ENCODE results near the gene CMTM4. TPM values are rescaled to one million over a fixed set of nuclear protein-coding genes. Genes with fewer than 3 reads are reported as not detected.
"Not testable (repeated sequence)": the region's sequence is repeated elsewhere in the genome, so short reads cannot be mapped to it uniquely, and the experiment has no call there.

CMTM4 gene
- total RNA-seq, 1 donor from 2014 or later: 15.5 TPM

- no peaks in the 10 kb centered on the region for H3K9me3 Mint-ChIP-seq (ENCODE audit: unreplicated experiment)
- DNase-seq (ENCODE audit: low spot score): no peak
- H3K4me3 Mint-ChIP-seq (ENCODE audit: unreplicated experiment): no peak overlapping the region
- no peak overlapping the region for H3K27ac Mint-ChIP-seq (ENCODE audit: unreplicated experiment)
- H3K36me3 Mint-ChIP-seq (ENCODE audit: low read depth, unreplicated experiment): no peaks in the 10 kb centered on the region
- no peak for TF ChIP-seq CTCF (IDR thresholded peaks at IDR 0.05; ENCODE audit: unreplicated experiment)
- H3K27me3 Mint-ChIP-seq (ENCODE audit: unreplicated experiment): peaks cover 1% of the 10 kb centered on the region
- H3K4me1 Mint-ChIP-seq (ENCODE audit: unreplicated experiment): peaks cover 8% of the 10 kb centered on the region
Observed at GRCh38 chr16:66662445-66663194, 33.9 kb downstream of the CMTM4 start.

GRCh38 chr16:66661671-66662346 is 34.7 kb downstream of the CMTM4 start:
- H3K27ac Mint-ChIP-seq (ENCODE audit: unreplicated experiment); H3K4me3 Mint-ChIP-seq (ENCODE audit: unreplicated experiment); H3K36me3 Mint-ChIP-seq (ENCODE audit: low read depth, unreplicated experiment); H3K9me3 Mint-ChIP-seq (ENCODE audit: unreplicated experiment); H3K27me3 Mint-ChIP-seq (ENCODE audit: unreplicated experiment); DNase-seq (ENCODE audit: low spot score); H3K4me1 Mint-ChIP-seq (ENCODE audit: unreplicated experiment): not testable (repeated sequence)

GRCh38 chr16:66661210-66661560 is 35.4 kb downstream of the CMTM4 start:
- H3K27me3 Mint-ChIP-seq (ENCODE audit: unreplicated experiment): peaks cover 1% of the 10 kb centered on the region
- no peak for TF ChIP-seq CTCF (IDR thresholded peaks at IDR 0.05; ENCODE audit: unreplicated experiment)
- H3K27ac Mint-ChIP-seq (ENCODE audit: unreplicated experiment): peak overlapping the region; percentile 95
- H3K9me3 Mint-ChIP-seq (ENCODE audit: unreplicated experiment): no peaks in the 10 kb centered on the region
- DNase-seq (ENCODE audit: low spot score): no peak
- H3K4me3 Mint-ChIP-seq (ENCODE audit: unreplicated experiment): no peak overlapping the region
- peaks cover 8% of the 10 kb centered on the region for H3K4me1 Mint-ChIP-seq (ENCODE audit: unreplicated experiment)
- H3K36me3 Mint-ChIP-seq (ENCODE audit: low read depth, unreplicated experiment): no peaks in the 10 kb centered on the region

GRCh38 chr16:66660422-66661209 is 35.9 kb downstream of the CMTM4 start:
- Mint-ChIP-seq H3K4me3 (ENCODE audit: unreplicated experiment) (no peak overlapping the region), H3K4me1 (ENCODE audit: unreplicated experiment) (peaks cover 8% of the 10 kb centered on the region)

DNA sequence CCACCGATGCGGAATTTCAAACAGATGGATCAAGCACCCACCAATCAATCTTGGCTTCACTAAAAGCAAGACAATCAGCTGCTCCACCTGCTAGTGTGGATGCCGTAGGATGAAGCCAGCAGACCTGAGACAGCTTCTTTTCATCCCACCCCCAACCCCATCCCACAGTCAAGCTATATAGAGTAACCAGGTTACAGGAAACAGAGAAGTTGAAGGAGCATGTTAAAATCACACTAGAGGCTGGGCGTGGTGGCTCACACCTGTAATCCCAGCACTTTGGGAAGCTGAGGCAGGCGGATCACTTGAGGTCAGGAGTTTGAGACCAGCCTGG is 37.7 kb downstream of the CMTM4 start:
- no peak for DNase-seq (ENCODE audit: low spot score)
- Mint-ChIP-seq H3K27me3 (ENCODE audit: unreplicated experiment) (peaks cover 1% of the 10 kb centered on the region), H3K36me3 (ENCODE audit: low read depth, unreplicated experiment) (no peaks in the 10 kb centered on the region), H3K4me3 (ENCODE audit: unreplicated experiment) (no peak overlapping the region), H3K9me3 (ENCODE audit: unreplicated experiment) (no peaks in the 10 kb centered on the region), H3K27ac (ENCODE audit: unreplicated experiment) (no peak overlapping the region), H3K4me1 (ENCODE audit: unreplicated experiment) (peaks cover 8% of the 10 kb centered on the region)
- no peak for TF ChIP-seq CTCF (IDR thresholded peaks at IDR 0.05; ENCODE audit: unreplicated experiment)

More at GRCh38 chr16:66660422-66661209, 35.9 kb downstream of the CMTM4 start:
- Mint-ChIP-seq H3K9me3 (ENCODE audit: unreplicated experiment) (no peaks in the 10 kb centered on the region), H3K36me3 (ENCODE audit: low read depth, unreplicated experiment) (no peaks in the 10 kb centered on the region), H3K27me3 (ENCODE audit: unreplicated experiment) (peaks cover 1% of the 10 kb centered on the region), H3K27ac (ENCODE audit: unreplicated experiment) (peak overlapping the region; percentile 95)
- TF ChIP-seq CTCF (IDR thresholded peaks at IDR 0.05; ENCODE audit: unreplicated experiment): no peak
- peak; percentile 59 for DNase-seq (ENCODE audit: low spot score)

Measured in endothelial cell (in vitro differentiated cells).